C4-2B (cell line): ENCODE data around the gene MUC13.

Experiments used
- ZFX ChIP-seq: fragments of 450-650 bp; IDR thresholded peaks from 2 replicates; pipeline ENCODE4 v1.6.1; 2017
- TF ChIP-seq, protein P1 (sequence below): fragments of 450-650 bp; conservative IDR thresholded peaks from 2 replicates; pipeline ENCODE4 v1.5.1; 2017; ENCODE audit warnings: mild to moderate bottlenecking

DNA sequence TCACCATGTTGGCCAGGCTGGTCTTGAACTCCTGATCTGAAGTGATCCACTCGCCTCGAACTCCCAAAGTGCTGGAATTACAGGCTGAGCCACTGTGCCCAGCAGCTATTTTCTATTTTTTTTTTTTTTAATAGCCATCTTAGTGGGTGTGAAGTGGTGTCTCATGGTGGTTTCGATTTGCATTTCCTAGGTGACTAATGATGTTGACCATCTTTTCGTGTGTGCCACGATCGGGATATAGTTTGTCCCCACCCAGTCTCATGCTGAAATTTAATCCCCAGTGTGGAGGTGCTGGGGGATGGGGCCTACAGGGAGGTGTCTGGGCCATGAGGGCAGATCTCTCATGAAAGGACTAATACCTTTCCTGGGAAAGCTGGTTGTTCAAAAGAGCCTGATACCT lies 41.8 kb upstream of the MUC13 start:
- TF ChIP-seq, protein P1, sequence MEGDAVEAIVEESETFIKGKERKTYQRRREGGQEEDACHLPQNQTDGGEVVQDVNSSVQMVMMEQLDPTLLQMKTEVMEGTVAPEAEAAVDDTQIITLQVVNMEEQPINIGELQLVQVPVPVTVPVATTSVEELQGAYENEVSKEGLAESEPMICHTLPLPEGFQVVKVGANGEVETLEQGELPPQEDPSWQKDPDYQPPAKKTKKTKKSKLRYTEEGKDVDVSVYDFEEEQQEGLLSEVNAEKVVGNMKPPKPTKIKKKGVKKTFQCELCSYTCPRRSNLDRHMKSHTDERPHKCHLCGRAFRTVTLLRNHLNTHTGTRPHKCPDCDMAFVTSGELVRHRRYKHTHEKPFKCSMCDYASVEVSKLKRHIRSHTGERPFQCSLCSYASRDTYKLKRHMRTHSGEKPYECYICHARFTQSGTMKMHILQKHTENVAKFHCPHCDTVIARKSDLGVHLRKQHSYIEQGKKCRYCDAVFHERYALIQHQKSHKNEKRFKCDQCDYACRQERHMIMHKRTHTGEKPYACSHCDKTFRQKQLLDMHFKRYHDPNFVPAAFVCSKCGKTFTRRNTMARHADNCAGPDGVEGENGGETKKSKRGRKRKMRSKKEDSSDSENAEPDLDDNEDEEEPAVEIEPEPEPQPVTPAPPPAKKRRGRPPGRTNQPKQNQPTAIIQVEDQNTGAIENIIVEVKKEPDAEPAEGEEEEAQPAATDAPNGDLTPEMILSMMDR = no peak
- TF ChIP-seq ZFX = no peak
